Neuronal stem cell (in vitro differentiated cells): ENCODE results near the gene PARP16. TPM values are rescaled to one million over a fixed set of nuclear protein-coding genes. Genes with fewer than 3 reads are reported as not detected.
A peak's percentile ranks its signal among the peaks of the same experiment; 100 is the strongest.

Experiments
- DNase-seq: peaks from one replicate; pipeline ENCODE4 v3.0.0-alpha.2; 2013; ENCODE audit warnings: low spot score
- H2AFZ ChIP-seq: one replicate; pipeline ENCODE4 v1.6.1; 2013; ENCODE audit warnings: mild to moderate bottlenecking, low read length, inconsistent platforms
- H2AK5ac ChIP-seq: 2 replicates; pipeline ENCODE4 v1.6.1; 2013; ENCODE audit warnings: low read depth, mild to moderate bottlenecking, inconsistent platforms, low read length, moderate library complexity, mixed read lengths
- H2BK120ac ChIP-seq: 2 replicates; pipeline ENCODE4 v1.6.1; 2013; ENCODE audit warnings: low read depth, mild to moderate bottlenecking, inconsistent platforms, low read length, moderate library complexity, mixed read lengths
- H2BK12ac ChIP-seq: one replicate; pipeline ENCODE4 v1.6.1; 2013; ENCODE audit warnings: low read length, inconsistent platforms
- H2BK15ac ChIP-seq: 2 replicates; pipeline ENCODE4 v1.6.1; 2013; ENCODE audit warnings: mild to moderate bottlenecking, low read length, inconsistent platforms, mixed read lengths
- H2BK5ac ChIP-seq: one replicate; pipeline ENCODE4 v1.6.1; 2013; ENCODE audit warnings: inconsistent platforms, mild to moderate bottlenecking, low read length, moderate library complexity
- H3K14ac ChIP-seq: one replicate; pipeline ENCODE4 v1.6.1; 2013; ENCODE audit warnings: low read length, inconsistent platforms
- H3K18ac ChIP-seq: 2 replicates; pipeline ENCODE4 v1.6.1; 2013; ENCODE audit warnings: low read length, inconsistent platforms
- H3K23ac ChIP-seq: 2 replicates; pipeline ENCODE4 v1.6.1; 2013; ENCODE audit warnings: low read depth, mild to moderate bottlenecking, mixed read lengths, low read length, inconsistent platforms; ENCODE audit not compliant: poor library complexity
- H3K27ac ChIP-seq: replicated peaks from 3 replicates; pipeline ENCODE4 v1.5.1; 2013; ENCODE audit warnings: low read length, inconsistent platforms
- H3K27me3 ChIP-seq, 3 experiments: 2 replicates each; pipeline ENCODE4 v1.6.1; 2013; ENCODE audit warnings: low read length in 3 of 3, mild to moderate bottlenecking in 2 of 3, inconsistent platforms in 1 of 3, low read depth in 1 of 3, mixed read lengths in 1 of 3, moderate library complexity in 1 of 3; ENCODE audit not compliant: control insufficient read depth in 3 of 3, insufficient read depth in 3 of 3
- H3K36me3 ChIP-seq, 2 donors: replicated peaks in 1 of 2; 2 replicates each; pipeline ENCODE4 v1.6.1; 2013; ENCODE audit warnings: low read length in 2 of 2; ENCODE audit not compliant: control insufficient read depth in 2 of 2, insufficient read depth in 2 of 2
- H3K4ac ChIP-seq: 2 replicates; pipeline ENCODE4 v1.6.1; 2013; ENCODE audit warnings: inconsistent platforms, mild to moderate bottlenecking, low read length, moderate library complexity
- H3K4me1 ChIP-seq, 2 donors: 1 replicate in 1 of 2; 2 replicates in 1 of 2; pipeline ENCODE4 v1.6.1; 2013; ENCODE audit warnings: low read length in 2 of 2, low read depth in 1 of 2; ENCODE audit not compliant: control insufficient read depth in 2 of 2, insufficient read depth in 1 of 2
- H3K4me2 ChIP-seq: one replicate; pipeline ENCODE4 v1.6.1; 2013; ENCODE audit warnings: mild to moderate bottlenecking, low read length, inconsistent platforms; ENCODE audit not compliant: insufficient read depth, poor library complexity, severe bottlenecking
- H3K4me3 ChIP-seq, 2 donors: 2 replicates each; pipeline ENCODE4 v1.5.1; 2013; ENCODE audit warnings: low read length in 2 of 2, mild to moderate bottlenecking in 2 of 2, inconsistent platforms in 1 of 2, moderate library complexity in 1 of 2
- H3K79me1 ChIP-seq: one replicate; pipeline ENCODE4 v1.6.1; 2013; ENCODE audit warnings: low read depth, mild to moderate bottlenecking, inconsistent platforms, low read length, moderate library complexity
- H3K9ac ChIP-seq: one replicate; pipeline ENCODE4 v1.6.1; 2013; ENCODE audit warnings: mild to moderate bottlenecking, low read depth, low read length, inconsistent platforms; ENCODE audit not compliant: poor library complexity
- H3K9me3 ChIP-seq, 2 donors: replicated peaks in 1 of 2; 2 replicates each; pipeline versions ENCODE3 to v1.6.1; 2013; ENCODE audit warnings: low read length in 2 of 2, mild to moderate bottlenecking in 2 of 2, inconsistent platforms in 1 of 2, low read depth in 1 of 2, mixed read lengths in 1 of 2, moderate library complexity in 1 of 2; ENCODE audit not compliant: control insufficient read depth in 2 of 2, insufficient read depth in 1 of 2
- H4K8ac ChIP-seq: one replicate; pipeline ENCODE4 v1.6.1; 2013; ENCODE audit warnings: low read depth, mild to moderate bottlenecking, inconsistent platforms, low read length, moderate library complexity
- H4K91ac ChIP-seq: one replicate; pipeline ENCODE4 v1.6.1; 2013; ENCODE audit warnings: low read length, low read depth, mild to moderate bottlenecking, inconsistent platforms; ENCODE audit not compliant: poor library complexity
- WGBS, 2 donors: extraction: QIAGEN DNeasy Blood & Tissue Kit; methylation state at CpG; one replicate each; pipeline ENCODE4 v1.1.7; 2013; ENCODE audit warnings: missing lambda C conversion rate in 2 of 2, mixed read lengths in 1 of 2; ENCODE audit not compliant: insufficient read length in 2 of 2, insufficient replicate concordance in 1 of 2; ENCODE audit errors: extremely low coverage in 2 of 2; 5-methylcytosine and 5-hydroxymethylcytosine counted together
- polyA plus RNA-seq, 2 experiments: library from polyadenylated mRNA; stranded (reverse); fragments of 200-250 nt; gene quantifications; one replicate each; pipeline ENCODE4 v1.2.3, GENCODE V29; 2013

Gene PARP16
- 11.4 TPM for polyA plus RNA-seq (2013, experiment 1 of 2)
- 12.0 TPM for polyA plus RNA-seq (2013, experiment 2 of 2)

GRCh38 chr15:65286704-65287519 lies at the start of gene PARP16:
PARP16 (minus strand) TSS chr15:65286883; CDS start chr15:65286426, 457 bp downstream.
- Histone ChIP-seq H3K27ac (peak within 1 kb of the TSS; percentile 83), H4K8ac (no peak within 1 kb of the TSS), H3K4me2 (peak within 1 kb of the TSS; percentile 85), H3K23ac (peak within 1 kb of the TSS; percentile 58), H3K14ac (no peak within 1 kb of the TSS), H3K36me3 (peaks cover 2 to 9% of the 10 kb centered on the region in 2 donors), H2AFZ (peak within 1 kb of the TSS; percentile 90), H3K9ac (peak within 1 kb of the TSS; percentile 94), H2BK15ac (peak within 1 kb of the TSS; percentile 12), H3K18ac (peak within 1 kb of the TSS; percentile 94), H2BK5ac (peak within 1 kb of the TSS; percentile 76), H2BK120ac (no peak within 1 kb of the TSS), H4K91ac (no peak within 1 kb of the TSS), H3K4me1 (peaks cover 8 to 13% of the 10 kb centered on the region in 2 donors), H3K4ac (no peak within 1 kb of the TSS), H2BK12ac (no peak within 1 kb of the TSS), H3K4me3 (peak within 1 kb of the TSS; percentile 58 to 81), H3K27me3 (no peaks in the 10 kb centered on the region), H3K79me1 (no peaks in the 10 kb centered on the region), H2AK5ac (no peak within 1 kb of the TSS), H3K9me3 (no peaks in the 10 kb centered on the region)
- WGBS, 2 donors = no CpG with 5 or more reads among the region's 62 CpGs
- peak; percentile 86 for DNase-seq

DNA sequence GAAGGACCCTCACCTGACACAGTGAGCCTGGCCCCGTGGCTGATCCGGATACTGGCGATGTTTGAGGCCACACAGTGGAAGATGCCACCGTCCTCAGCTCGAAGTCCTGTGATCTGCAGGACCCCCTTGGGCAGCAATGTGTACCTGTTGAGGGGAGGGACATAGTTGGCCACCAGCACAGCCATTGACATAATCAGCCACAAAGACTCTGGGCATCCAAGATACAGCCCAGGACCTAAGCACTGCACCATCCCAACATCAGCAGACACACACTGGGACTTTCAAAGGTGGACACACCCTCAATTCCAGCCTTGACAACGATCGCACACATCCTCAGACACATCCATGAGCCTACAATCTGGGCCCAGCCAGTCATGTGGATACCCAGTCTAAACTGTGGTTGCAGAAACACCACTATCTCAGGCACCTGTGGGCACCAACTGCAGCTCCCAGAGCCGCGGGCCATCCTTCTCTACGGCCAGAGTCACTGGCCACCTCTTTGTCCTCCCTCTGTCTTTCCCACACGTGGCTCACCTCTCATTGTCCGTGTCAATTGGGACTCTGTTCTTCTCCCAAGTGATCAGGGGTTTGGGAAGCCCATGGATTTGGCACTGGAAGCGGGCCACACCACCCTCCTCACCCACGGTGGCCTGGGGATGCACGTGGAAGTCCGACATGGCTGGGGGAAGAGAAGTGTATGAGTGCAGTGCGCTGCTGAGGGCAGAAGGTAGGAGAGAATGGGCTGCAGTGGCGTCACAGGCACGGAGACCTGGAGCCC lies 48.8 kb upstream of the PARP16 start:
- H2AK5ac ChIP-seq = peak overlapping the region; percentile 90
- peaks cover 59 to 67% of the 10 kb centered on the region in 2 donors for H3K4me1 ChIP-seq
- H4K8ac ChIP-seq = peak overlapping the region; percentile 56
- DNase-seq = no peak
- H3K14ac ChIP-seq = no peak overlapping the region
- no peak overlapping the region for H3K4me2 ChIP-seq
- H3K18ac ChIP-seq = peak overlapping the region; percentile 95
- peak overlapping the region; percentile 98 for H2BK15ac ChIP-seq
- no peak overlapping the region for H3K4me3 ChIP-seq
- no peak overlapping the region for H2AFZ ChIP-seq
- H3K9me3 ChIP-seq = no peaks in the 10 kb centered on the region
- peaks cover 13 to 50% of the 10 kb centered on the region in 2 donors for H3K36me3 ChIP-seq
- no CpG with 5 or more reads among the region's 19 CpGs for WGBS, 2 donors
- peak overlapping the region; percentile 79 for H2BK5ac ChIP-seq
- peak overlapping the region; percentile 66 for H3K9ac ChIP-seq
- H4K91ac ChIP-seq = peak overlapping the region; percentile 20
- H3K79me1 ChIP-seq = peaks cover 4% of the 10 kb centered on the region
- H2BK120ac ChIP-seq = peak overlapping the region; percentile 29
- H2BK12ac ChIP-seq = peak overlapping the region; percentile 96
- H3K23ac ChIP-seq = peak overlapping the region; percentile 10
- H3K4ac ChIP-seq = no peak overlapping the region
- no peak overlapping the region for H3K27ac ChIP-seq
- H3K27me3 ChIP-seq = peaks cover 0 to 2% (median 0%) of the 10 kb centered on the region in 3 experiments

- H3K4ac ChIP-seq = no peak overlapping the region
- no CpG with 5 or more reads among the region's 20 CpGs for WGBS, 2 donors
- peaks cover 52 to 60% of the 10 kb centered on the region in 2 donors for H3K4me1 ChIP-seq
These were observed 48.0 kb upstream of the PARP16 start for GRCh38 chr15:65334586-65335231.

More at GRCh38 chr15:65334586-65335231, 48.0 kb upstream of the PARP16 start:
- H3K9me3 ChIP-seq = no peaks in the 10 kb centered on the region
- H3K18ac ChIP-seq = peak overlapping the region; percentile 95
- H3K27ac ChIP-seq = peak overlapping the region; percentile 81
- no peak overlapping the region for H3K14ac ChIP-seq
- H4K8ac ChIP-seq = no peak overlapping the region
- H3K36me3 ChIP-seq = peaks cover 21 to 57% of the 10 kb centered on the region in 2 donors
- peak overlapping the region; percentile 20 for H4K91ac ChIP-seq
- H2BK120ac ChIP-seq = peak overlapping the region; percentile 69
- H3K79me1 ChIP-seq = peaks cover 4% of the 10 kb centered on the region
- peak overlapping the region; percentile 39 for H3K23ac ChIP-seq
- peak overlapping the region; percentile 79 for H2BK5ac ChIP-seq
- peak overlapping the region; percentile 96 for H2BK12ac ChIP-seq
- no peak overlapping the region for H3K4me2 ChIP-seq
- H2AK5ac ChIP-seq = peak overlapping the region; percentile 90
- H3K4me3 ChIP-seq = no peak overlapping the region
- H2BK15ac ChIP-seq = peak overlapping the region; percentile 98
- peaks cover 0 to 2% (median 0%) of the 10 kb centered on the region in 3 experiments for H3K27me3 ChIP-seq
- peak overlapping the region; percentile 66 for H3K9ac ChIP-seq
- H2AFZ ChIP-seq = no peak overlapping the region
- peak; percentile 51 for DNase-seq
